DND-41 (cell line): ENCODE data around the gene LHX3.

Experiments used
- ATAC-seq: fragments of 200-7000 bp; cut with Tn5 transposase; 3 replicates; pipeline ENCODE4 v1.9.1; 2021; ENCODE audit warnings: low read depth; ENCODE audit not compliant: insufficient read depth
- DNase-seq: peaks from one replicate; pipeline ENCODE4 v3.0.0-alpha.2; 2020
- H2AFZ ChIP-seq: 2 replicates; pipeline ENCODE4 v1.6.0; 2012; ENCODE audit warnings: low read depth, low read length
- H3K27ac ChIP-seq: 2 replicates; pipeline ENCODE4 v1.5.1; 2012; ENCODE audit warnings: low read length, inconsistent platforms
- H3K27me3 ChIP-seq: fragments of 200-600 bp; sonication (generic); 2 replicates; pipeline ENCODE4 v1.6.0; 2012; ENCODE audit warnings: low read length, mild to moderate bottlenecking, inconsistent platforms; ENCODE audit not compliant: insufficient read depth, poor library complexity
- H3K36me3 ChIP-seq: 2 replicates; pipeline ENCODE4 v1.5.1; 2012; ENCODE audit warnings: low read length, inconsistent platforms; ENCODE audit not compliant: insufficient read depth
- H3K4me1 ChIP-seq: 2 replicates; pipeline ENCODE4 v1.5.1; 2012; ENCODE audit warnings: mild to moderate bottlenecking, low read length; ENCODE audit not compliant: insufficient read depth
- H3K4me2 ChIP-seq: 2 replicates; pipeline ENCODE4 v1.6.0; 2012; ENCODE audit warnings: mild to moderate bottlenecking, moderate library complexity, low read length, inconsistent platforms; ENCODE audit not compliant: insufficient read depth
- H3K4me3 ChIP-seq, 2 experiments: fragments of 200-600 bp in 1 of 2; shearing (Covaris generic) in 1 of 2; 2 replicates each; pipeline ENCODE4 v1.5.1; 2012 to 2016; ENCODE audit warnings: inconsistent platforms in 2 of 2, low read length in 2 of 2, mild to moderate bottlenecking in 2 of 2, low read depth in 1 of 2, moderate library complexity in 1 of 2
- H3K79me2 ChIP-seq: 2 replicates; pipeline ENCODE4 v1.6.0; 2012; ENCODE audit warnings: low read length, inconsistent platforms; ENCODE audit not compliant: insufficient read depth
- H3K9ac ChIP-seq: 2 replicates; pipeline ENCODE4 v1.6.0; 2012; ENCODE audit warnings: low read depth, mild to moderate bottlenecking, inconsistent platforms, low read length, moderate library complexity
- H3K9me3 ChIP-seq: 2 replicates; pipeline ENCODE4 v1.5.1; 2012; ENCODE audit warnings: low read length, moderate library complexity, mild to moderate bottlenecking, inconsistent platforms; ENCODE audit not compliant: insufficient read depth, severe bottlenecking
- H4K20me1 ChIP-seq: 2 replicates; pipeline ENCODE4 v1.6.0; 2012; ENCODE audit warnings: low read length; ENCODE audit not compliant: insufficient read depth
- CTCF ChIP-seq: IDR thresholded peaks from 2 replicates; pipeline ENCODE4 v1.5.1; 2012; ENCODE audit warnings: borderline replicate concordance, low read length, moderate library complexity, mild to moderate bottlenecking; ENCODE audit not compliant: poor library complexity, severe bottlenecking; ENCODE audit errors: extremely low read depth
- EZH2 ChIP-seq: IDR thresholded peaks from 3 replicates; pipeline ENCODE4 v1.6.1; 2012; ENCODE audit warnings: borderline replicate concordance, low read depth, mild to moderate bottlenecking, moderate library complexity, low read length, inconsistent platforms; ENCODE audit not compliant: severe bottlenecking

The LHX3 gene

DNA sequence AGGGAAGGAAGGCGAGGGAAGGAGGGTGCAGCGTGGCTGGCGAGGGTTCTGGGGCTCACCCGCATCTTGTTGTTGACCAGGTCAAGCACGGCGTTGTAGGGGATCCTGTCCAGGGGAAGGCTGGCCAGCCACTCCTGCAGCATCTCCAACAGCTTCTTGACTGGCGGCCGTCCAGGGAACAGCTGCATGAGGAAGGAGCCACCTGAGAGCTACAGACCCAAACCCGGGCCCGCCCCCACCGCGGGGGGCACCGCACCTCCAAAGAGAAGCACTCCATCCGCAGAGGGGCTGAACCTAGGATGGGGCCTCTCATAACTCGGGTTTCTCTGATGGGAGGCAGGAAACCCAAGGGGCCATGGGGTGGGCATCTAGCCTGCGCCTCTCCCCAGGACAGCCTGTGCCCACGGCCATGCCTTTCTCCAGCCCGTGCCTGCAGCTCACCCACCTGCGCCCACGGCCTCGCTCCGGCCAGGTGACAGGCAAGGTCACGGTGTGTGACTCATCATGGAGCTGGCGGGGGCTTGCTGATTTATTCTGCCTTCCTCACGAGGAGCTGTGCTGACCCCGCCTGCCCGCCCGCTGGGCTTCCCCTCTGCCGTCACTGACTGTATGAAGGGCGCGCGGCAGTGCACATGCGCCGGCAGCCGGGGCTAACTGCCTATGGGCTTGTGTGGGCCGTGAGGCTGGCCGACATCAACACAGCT is 11.8 kb upstream of the LHX3 start:
- Histone ChIP-seq H3K9me3 (no peaks in the 10 kb centered on the region), H3K36me3 (peaks cover 77% of the 10 kb centered on the region)
- DNase-seq, result no peak

DNA sequence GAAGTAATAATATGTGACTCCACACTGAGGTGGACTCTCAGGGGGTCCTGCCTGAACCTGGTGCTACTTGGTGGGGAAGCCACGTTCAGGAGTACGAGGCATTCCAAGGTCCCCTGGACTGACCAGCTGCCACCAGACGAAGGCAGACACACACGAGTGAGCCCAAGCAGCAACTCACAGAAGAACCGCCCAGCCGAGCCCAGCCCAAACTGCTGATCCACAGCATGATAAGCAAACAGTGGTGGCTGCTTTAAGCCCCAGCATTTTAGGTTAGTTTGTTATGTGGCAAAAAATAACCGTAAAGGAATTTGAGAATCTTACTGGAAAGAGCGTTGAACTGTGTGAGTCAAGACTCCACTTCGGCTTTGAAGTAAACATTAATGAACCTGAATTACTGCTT is 8.8 kb upstream of the LHX3 start:
- Histone ChIP-seq H3K9me3 (no peaks in the 10 kb centered on the region), H3K27ac (no peak overlapping the region), H4K20me1 (no peaks in the 10 kb centered on the region), H2AFZ (no peak overlapping the region), H3K4me2 (no peak overlapping the region), H3K36me3 (peaks cover 74% of the 10 kb centered on the region), H3K79me2 (no peaks in the 10 kb centered on the region), H3K4me1 (no peaks in the 10 kb centered on the region), H3K27me3 (no peaks in the 10 kb centered on the region), H3K4me3 (no peak overlapping the region), H3K9ac (no peak overlapping the region)
- DNase-seq, result no peak
- no peak for ATAC-seq
- TF ChIP-seq CTCF (no peak), EZH2 (no peak)

More for the DNA sequence above, 11.8 kb upstream of the LHX3 start:
- Histone ChIP-seq H3K79me2 (no peaks in the 10 kb centered on the region), H4K20me1 (peaks cover 11% of the 10 kb centered on the region), H3K9ac (no peak overlapping the region), H3K4me1 (no peaks in the 10 kb centered on the region), H3K4me3 (no peak overlapping the region), H3K27me3 (no peaks in the 10 kb centered on the region), H3K4me2 (no peak overlapping the region), H3K27ac (no peak overlapping the region), H2AFZ (no peak overlapping the region)
- TF ChIP-seq CTCF (no peak), EZH2 (no peak)
- ATAC-seq, result no peak

DNA sequence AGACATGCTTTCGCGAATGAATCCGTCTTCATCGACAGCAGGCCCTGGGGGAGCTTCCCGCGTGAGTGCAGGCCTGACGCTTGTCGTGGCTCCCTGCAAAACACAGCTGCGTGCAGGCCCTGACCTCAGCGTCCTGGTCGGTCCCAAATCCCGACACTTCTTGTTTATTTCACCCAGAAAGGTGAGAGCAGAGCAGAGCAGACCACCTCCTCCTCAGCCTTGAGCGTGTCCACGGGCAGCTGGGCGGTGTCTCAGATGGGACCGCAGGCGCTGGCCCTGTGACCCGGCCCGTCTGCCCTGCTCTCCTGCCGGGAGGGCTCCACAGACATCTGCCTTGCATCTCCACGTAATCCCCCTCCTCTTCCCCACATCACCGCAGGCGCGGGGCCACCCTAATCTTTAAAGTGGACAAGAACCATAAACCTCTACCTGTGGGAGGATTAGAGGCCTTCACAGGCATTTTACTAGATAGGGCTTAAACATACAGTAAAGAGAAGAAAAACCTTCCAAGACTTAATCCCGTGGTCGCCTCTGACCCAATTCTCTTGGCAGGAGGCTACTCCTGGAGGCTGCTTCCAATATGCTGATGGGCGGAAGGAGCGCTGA is 7.5 kb upstream of the LHX3 start:
- no peak overlapping the region for H3K9ac ChIP-seq
- no peaks in the 10 kb centered on the region for H3K9me3 ChIP-seq
- H3K4me3 ChIP-seq, result no peak overlapping the region
- TF ChIP-seq CTCF, result no peak
- no peak for TF ChIP-seq EZH2
- H4K20me1 ChIP-seq, result no peaks in the 10 kb centered on the region
- H3K79me2 ChIP-seq, result no peaks in the 10 kb centered on the region
- ATAC-seq (no peak), DNase-seq (no peak)
- H3K27me3 ChIP-seq, result no peaks in the 10 kb centered on the region
- H3K4me2 ChIP-seq, result no peak overlapping the region
- no peaks in the 10 kb centered on the region for H3K4me1 ChIP-seq
- H3K27ac ChIP-seq, result no peak overlapping the region
- H3K36me3 ChIP-seq, result peaks cover 61% of the 10 kb centered on the region
- H2AFZ ChIP-seq, result no peak overlapping the region
